Spleen (tissue), 13 donors: ENCODE measurements around the gene VPS36. TPM values are rescaled to one million over a fixed set of nuclear protein-coding genes. Genes with fewer than 3 reads are reported as not detected.
"Not testable (repeated sequence)": the region's sequence is repeated elsewhere in the genome, so short reads cannot be mapped to it uniquely, and the experiment has no call there.

Experiments
- DNase-seq: peaks from one replicate; pipeline ENCODE4 v3.0.0-alpha.2; 2020
- H3K27ac ChIP-seq, 8 donors: fragments of 200-600 bp; sonication (generic) in 7 of 8; 1 replicate in 4 of 8; 2 replicates in 4 of 8; pipeline versions ENCODE4 v1.5.0 to v1.8.0; 2016 to 2021; ENCODE audit warnings: inconsistent platforms in 4 of 8, mild to moderate bottlenecking in 4 of 8, moderate library complexity in 1 of 8
- H3K27me3 ChIP-seq, 7 donors: fragments of 200-600 bp; sonication (generic) in 6 of 7; replicated peaks in 1 of 7; 1 replicate in 4 of 7; 2 replicates in 3 of 7; pipeline versions ENCODE4 v1.5.0 to v1.8.0; 2016 to 2021; ENCODE audit warnings: inconsistent platforms in 3 of 7, mild to moderate bottlenecking in 1 of 7
- H3K36me3 ChIP-seq, 6 donors: fragments of 200-600 bp; sonication (generic) in 5 of 6; 1 replicate in 4 of 6; 2 replicates in 2 of 6; pipeline versions ENCODE4 v1.5.0 to v1.8.0; 2016 to 2021; ENCODE audit warnings: inconsistent platforms in 2 of 6
- H3K4me1 ChIP-seq, 6 donors: fragments of 200-600 bp; sonication (generic) in 5 of 6; 1 replicate in 3 of 6; 2 replicates in 3 of 6; pipeline versions ENCODE4 v1.5.0 to v1.8.0; 2016 to 2021; ENCODE audit warnings: inconsistent platforms in 3 of 6
- H3K4me3 ChIP-seq, 8 donors: fragments of 200-600 bp; sonication (generic) in 7 of 8; 1 replicate in 4 of 8; 2 replicates in 4 of 8; pipeline versions ENCODE4 v1.5.0 to v1.8.0; 2016 to 2021; ENCODE audit warnings: inconsistent platforms in 4 of 8, mild to moderate bottlenecking in 4 of 8, moderate library complexity in 2 of 8
- H3K9me3 ChIP-seq, 8 donors: fragments of 200-600 bp; sonication (generic) in 7 of 8; 1 replicate in 4 of 8; 2 replicates in 4 of 8; pipeline versions ENCODE4 v1.5.0 to v1.8.0; 2016 to 2021; ENCODE audit warnings: inconsistent platforms in 4 of 8
- POLR2A ChIP-seq, 3 donors: fragments of 450-650 bp; IDR thresholded peaks; one replicate each; pipeline ENCODE4 v1.5.1; 2017; ENCODE audit warnings: antibody characterized with exemption in 3 of 3, mild to moderate bottlenecking in 1 of 3
- POLR2AphosphoS5 ChIP-seq, 3 donors: sonication (generic); formaldehyde crosslinking; IDR thresholded peaks; one replicate each; pipeline ENCODE4 v1.5.1; 2017; ENCODE audit warnings: antibody characterized with exemption in 3 of 3
- WGBS, 5 donors: extraction: QIAGEN DNeasy Blood & Tissue Kit in 3 of 5; methylation state at CpG; one replicate each; pipeline versions ENCODE4 v1.1.5 to v1.1.7; 2013 to 2018; 5-methylcytosine and 5-hydroxymethylcytosine counted together
- intact Hi-C: fragments of 100-400 bp; cut with DNase I; formaldehyde crosslinking; loops from one replicate; pipeline ENCODE4 v1.15.0; 2023; ENCODE audit warnings: low total_unique reads
- long read RNA-seq, 2 donors: transcript quantifications; one replicate each; lab custom pipeline, GENCODE V29; 2026
- polyA plus RNA-seq, 3 donors: library from polyadenylated mRNA; stranded (reverse); fragments of 200-250 nt; gene quantifications; one replicate each; pipeline ENCODE4 v1.2.1, GENCODE V29; 2013
- total RNA-seq, 7 donors: library from RNA; depleted of rRNA in 3 of 7; stranded (reverse); fragments of >200 nt in 3 of 7; fragmentation: NEBNext Ultra II Directional in 4 of 7; extraction: Animal tissue kit (Norgen Biotek cat#: 25700) in 4 of 7; gene quantifications; one replicate each; pipeline versions ENCODE4 v1.1.0 to v1.2.1, GENCODE V29; 2016 to 2021
- TF ChIP-seq, protein P1 (sequence below), 11 experiments: fragments of 200-600 bp in 7 of 11; fragments of 450-650 bp in 4 of 11; sonication (generic) in 4 of 11; IDR thresholded peaks in 8 of 11; conservative IDR thresholded peaks in 3 of 11; 1 replicate in 7 of 11; 2 replicates in 4 of 11; pipeline versions ENCODE4 v1.4.0 to v1.8.0; 2016 to 2021; ENCODE audit warnings: antibody characterized with exemption in 11 of 11, inconsistent platforms in 4 of 11, mild to moderate bottlenecking in 1 of 11
- donor health status: healthy with polysubstance abuse.
- donor health status: DM: no; HTN: no; CAD: no; lungs with moderate emphysema.
- donor health status: DM: no; HTN: no; CAD: no.
- donor health status: Bipolar disorder and iron deficiency.
- donor health status: healthy.
- donor health status: DM: no; HTN: no; CAD: no.
- donor health status: DM: yes; HTN: yes; CAD: no.

VPS36 gene, protein sequence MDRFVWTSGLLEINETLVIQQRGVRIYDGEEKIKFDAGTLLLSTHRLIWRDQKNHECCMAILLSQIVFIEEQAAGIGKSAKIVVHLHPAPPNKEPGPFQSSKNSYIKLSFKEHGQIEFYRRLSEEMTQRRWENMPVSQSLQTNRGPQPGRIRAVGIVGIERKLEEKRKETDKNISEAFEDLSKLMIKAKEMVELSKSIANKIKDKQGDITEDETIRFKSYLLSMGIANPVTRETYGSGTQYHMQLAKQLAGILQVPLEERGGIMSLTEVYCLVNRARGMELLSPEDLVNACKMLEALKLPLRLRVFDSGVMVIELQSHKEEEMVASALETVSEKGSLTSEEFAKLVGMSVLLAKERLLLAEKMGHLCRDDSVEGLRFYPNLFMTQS
- 10 to 100 TPM; 42.5 to 98.9 (median 64.0) TPM for total RNA-seq
- 10 to 100 TPM; 18.3 to 24.5 (median 19.2) TPM for polyA plus RNA-seq
- long read RNA-seq, donor 1, full-length matches to known transcripts: 13 of 26 reads
- long read RNA-seq, donor 1, partial matches to known transcripts: 13 of 26 reads
- long read RNA-seq, donor 1, other reads (novel, unspliced or antisense): 0 of 26 reads
- long read RNA-seq, donor 2, full-length matches to known transcripts: 8 of 16 reads
- long read RNA-seq, donor 2, partial matches to known transcripts: 8 of 16 reads
- long read RNA-seq, donor 2, other reads (novel, unspliced or antisense): 0 of 16 reads

DNA sequence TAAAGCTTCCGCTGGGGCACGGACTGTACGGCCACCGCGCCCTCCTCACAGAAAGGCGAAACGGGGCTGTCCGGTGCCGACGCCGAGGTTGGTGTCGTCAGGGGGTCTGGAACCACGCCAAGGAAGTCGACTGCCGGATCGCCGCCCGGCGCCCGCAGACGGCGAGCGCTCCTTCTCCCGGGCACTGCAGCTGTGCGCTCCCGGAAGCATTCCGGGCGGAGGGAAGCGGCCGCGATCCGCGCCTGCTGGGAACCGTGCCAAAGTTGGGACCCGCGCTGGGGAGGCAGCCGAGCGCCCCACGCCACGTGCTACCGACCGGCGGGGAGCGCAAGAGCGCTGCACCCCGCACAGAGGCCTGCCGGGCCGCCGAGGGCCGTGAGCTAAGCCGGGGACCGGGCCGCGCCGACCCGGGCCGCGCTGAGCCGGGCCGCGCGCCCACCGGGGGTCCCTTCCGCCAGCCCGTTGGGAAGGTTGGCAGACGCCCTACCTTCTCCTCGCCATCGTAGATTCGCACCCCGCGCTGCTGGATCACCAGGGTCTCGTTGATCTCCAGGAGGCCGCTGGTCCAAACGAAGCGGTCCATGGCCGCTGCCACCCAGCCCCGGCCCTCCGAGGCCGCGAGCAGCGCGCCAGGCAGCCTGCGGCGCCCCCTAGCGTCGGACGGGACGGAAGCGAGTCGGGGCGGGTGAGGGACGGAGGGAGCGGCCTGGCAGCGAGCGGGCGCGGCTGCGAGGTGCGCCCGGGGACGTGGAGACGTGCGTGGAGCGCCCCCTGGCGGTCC, at the start of gene VPS36:
Gene VPS36, minus strand, starts transcription at position 623 of the 781 bp plus-strand sequence. Its CDS starts 40 bp downstream, at position 583.
- TF ChIP-seq POLR2AphosphoS5 (IDR thresholded peaks at IDR 0.05): peak; percentile 96 to 97 (median 96)
- TF ChIP-seq POLR2A (IDR thresholded peaks at IDR 0.05): peak in 2 of 3 donors; percentile 54 to 55
- TF ChIP-seq, protein P1, sequence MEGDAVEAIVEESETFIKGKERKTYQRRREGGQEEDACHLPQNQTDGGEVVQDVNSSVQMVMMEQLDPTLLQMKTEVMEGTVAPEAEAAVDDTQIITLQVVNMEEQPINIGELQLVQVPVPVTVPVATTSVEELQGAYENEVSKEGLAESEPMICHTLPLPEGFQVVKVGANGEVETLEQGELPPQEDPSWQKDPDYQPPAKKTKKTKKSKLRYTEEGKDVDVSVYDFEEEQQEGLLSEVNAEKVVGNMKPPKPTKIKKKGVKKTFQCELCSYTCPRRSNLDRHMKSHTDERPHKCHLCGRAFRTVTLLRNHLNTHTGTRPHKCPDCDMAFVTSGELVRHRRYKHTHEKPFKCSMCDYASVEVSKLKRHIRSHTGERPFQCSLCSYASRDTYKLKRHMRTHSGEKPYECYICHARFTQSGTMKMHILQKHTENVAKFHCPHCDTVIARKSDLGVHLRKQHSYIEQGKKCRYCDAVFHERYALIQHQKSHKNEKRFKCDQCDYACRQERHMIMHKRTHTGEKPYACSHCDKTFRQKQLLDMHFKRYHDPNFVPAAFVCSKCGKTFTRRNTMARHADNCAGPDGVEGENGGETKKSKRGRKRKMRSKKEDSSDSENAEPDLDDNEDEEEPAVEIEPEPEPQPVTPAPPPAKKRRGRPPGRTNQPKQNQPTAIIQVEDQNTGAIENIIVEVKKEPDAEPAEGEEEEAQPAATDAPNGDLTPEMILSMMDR (IDR thresholded peaks at IDR 0.05 in 8 of 11, conservative IDR thresholded peaks at IDR 0.05 in 3 of 11): peak; percentile 97 to 100 (median 100)
- H3K27me3 ChIP-seq: no peaks in the 10 kb centered on the region
- H3K27ac ChIP-seq: peak within 1 kb of the TSS; percentile 90 to 99 (median 98)
- peak; percentile 100 for DNase-seq
- peak within 1 kb of the TSS; percentile 70 to 80 (median 77) for H3K4me3 ChIP-seq
- H3K9me3 ChIP-seq: no peaks in the 10 kb centered on the region
- peaks cover 0 to 14% (median under 1%) of the 10 kb centered on the region in 6 donors for H3K36me3 ChIP-seq
- intact Hi-C loops: loop anchor here (10.0 kb wide), 3 partner anchors 105 to 435 kb away; partner anchors contain the start of genes ALG11 and ATP7B
- peaks cover 17 to 66% (median 43%) of the 10 kb centered on the region in 6 donors for H3K4me1 ChIP-seq
- WGBS, 5 donors: 0% methylated on average over 47 to 105 of the region's 105 CpGs

DNA sequence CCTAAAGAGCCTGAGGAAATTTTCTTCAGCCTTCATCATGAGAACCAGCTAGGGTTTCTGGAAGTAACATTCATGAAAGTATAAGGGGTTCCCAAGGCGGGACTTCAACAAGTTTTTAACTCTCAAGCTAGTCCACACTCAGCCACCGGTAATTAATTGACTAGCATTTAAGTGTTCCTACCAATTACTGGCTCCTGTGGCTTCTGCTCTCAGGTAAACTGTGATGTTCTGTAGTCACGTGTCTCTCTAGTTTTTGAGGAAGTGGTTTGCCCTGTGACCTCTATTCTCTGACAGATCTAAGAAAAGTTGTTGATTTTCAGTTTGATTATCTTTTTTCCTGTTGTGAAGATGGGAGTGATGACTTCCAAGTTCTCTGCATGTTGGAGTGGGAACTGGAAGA, 47.5 kb upstream of the VPS36 start:
- H3K4me1 ChIP-seq, H3K27ac ChIP-seq, DNase-seq, intact Hi-C loops, H3K36me3 ChIP-seq, H3K4me3 ChIP-seq, H3K27me3 ChIP-seq: not testable (repeated sequence)
- WGBS, 5 donors: 50 to 89% (median 70%) methylated on average over 2 to 3 of the region's 3 CpGs
- H3K9me3 ChIP-seq: peaks cover 0 to 11% (median 11%) of the 10 kb centered on the region in 8 donors

DNA sequence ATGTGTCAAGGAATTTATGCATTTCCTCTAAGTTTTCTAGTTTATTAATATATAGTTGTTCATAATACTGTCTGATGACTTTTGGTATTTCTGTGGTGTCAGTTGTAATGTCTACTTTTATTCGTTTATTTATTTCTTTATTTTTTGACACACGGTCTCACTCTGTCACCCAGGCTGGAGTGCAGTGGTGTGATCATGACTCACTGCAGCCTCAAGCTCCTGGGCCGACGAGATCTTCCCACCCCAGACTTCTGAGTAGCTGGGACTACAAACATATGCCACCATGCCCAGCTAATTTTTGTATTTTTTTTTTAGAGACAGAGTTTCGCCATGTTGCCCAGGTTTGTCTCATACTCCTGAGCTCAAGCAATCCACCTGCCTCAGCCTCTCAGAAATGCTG, 43.8 kb upstream of the VPS36 start:
- DNase-seq, H3K36me3 ChIP-seq, H3K9me3 ChIP-seq, H3K4me1 ChIP-seq, H3K4me3 ChIP-seq, H3K27ac ChIP-seq, intact Hi-C loops, H3K27me3 ChIP-seq: not testable (repeated sequence)
- 72 to 96% (median 76%) methylated on average over 5 of the region's 5 CpGs for WGBS, 5 donors

DNA sequence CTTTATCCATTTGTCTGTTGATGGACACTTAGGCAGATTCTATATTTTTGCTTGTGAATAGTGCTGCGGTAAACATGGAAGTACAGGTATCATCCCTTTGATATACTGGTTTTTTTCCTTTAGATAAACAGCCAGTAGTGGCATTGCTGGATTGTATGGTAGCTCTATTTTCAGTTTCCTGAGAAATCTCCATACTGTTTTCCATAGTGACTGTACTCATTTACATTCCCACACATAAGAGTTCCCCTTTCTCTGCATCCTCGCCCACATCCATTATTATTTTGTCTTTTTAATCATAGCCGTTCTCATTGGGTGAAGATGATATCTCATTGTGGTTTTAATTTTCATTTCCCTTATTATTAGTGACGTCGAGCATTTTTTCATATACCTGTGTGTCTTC, 40.6 kb upstream of the VPS36 start:
- WGBS, 5 donors: 64 to 94% (median 69%) methylated on average over 1 to 5 of the region's 5 CpGs
- H3K27ac ChIP-seq, H3K9me3 ChIP-seq, H3K4me3 ChIP-seq, intact Hi-C loops, DNase-seq, H3K27me3 ChIP-seq, H3K4me1 ChIP-seq, H3K36me3 ChIP-seq: not testable (repeated sequence)

DNA sequence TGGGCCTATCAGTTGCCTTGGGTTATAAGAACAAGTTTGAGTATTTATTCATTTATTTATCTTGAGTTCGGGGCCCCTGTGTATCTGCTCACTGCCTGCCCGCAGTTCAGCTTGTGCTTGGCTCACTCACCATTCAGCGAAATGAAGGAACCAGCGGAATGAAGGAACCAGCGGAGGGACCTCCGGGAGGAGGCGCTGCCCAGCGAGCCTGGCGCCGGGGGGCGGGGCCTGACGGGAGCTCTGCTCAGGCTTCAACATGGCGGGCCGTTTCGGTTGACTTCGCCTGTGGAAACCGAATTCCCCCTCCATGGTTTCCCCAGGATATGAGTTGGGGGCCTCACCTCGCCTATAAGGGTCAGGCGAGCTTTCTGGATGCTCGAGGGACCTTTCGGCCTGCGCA, 38.3 kb upstream of the VPS36 start:
- H3K27me3 ChIP-seq, DNase-seq, H3K36me3 ChIP-seq, intact Hi-C loops, H3K4me1 ChIP-seq, H3K9me3 ChIP-seq, H3K27ac ChIP-seq, H3K4me3 ChIP-seq: not testable (repeated sequence)
- WGBS, 5 donors: no CpG with 5 or more reads among the region's 22 CpGs

DNA sequence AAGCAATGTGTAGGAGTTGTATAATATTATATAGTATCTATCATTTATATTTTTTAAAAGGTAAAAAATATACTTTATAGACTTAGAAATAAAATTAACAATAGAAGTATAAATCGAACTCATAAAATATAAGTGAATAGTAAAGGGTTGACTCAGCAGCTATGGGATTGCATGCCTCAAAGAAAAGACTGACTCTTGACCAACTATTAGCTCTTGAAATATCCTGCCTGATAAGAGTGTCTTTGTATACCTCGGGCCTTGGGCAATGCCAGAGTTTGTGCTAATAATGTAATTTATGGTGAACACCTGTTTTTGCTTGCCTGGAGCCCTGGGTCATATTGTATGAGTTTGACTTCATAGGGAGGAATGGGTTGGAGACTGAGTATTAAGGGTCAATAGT, 36.6 kb upstream of the VPS36 start:
- H3K27me3 ChIP-seq, H3K4me1 ChIP-seq, DNase-seq, H3K4me3 ChIP-seq, H3K27ac ChIP-seq, H3K36me3 ChIP-seq, intact Hi-C loops, H3K9me3 ChIP-seq: not testable (repeated sequence)
- 53 to 89% (median 75%) methylated on average over 1 to 2 of the region's 2 CpGs for WGBS, 5 donors

DNA sequence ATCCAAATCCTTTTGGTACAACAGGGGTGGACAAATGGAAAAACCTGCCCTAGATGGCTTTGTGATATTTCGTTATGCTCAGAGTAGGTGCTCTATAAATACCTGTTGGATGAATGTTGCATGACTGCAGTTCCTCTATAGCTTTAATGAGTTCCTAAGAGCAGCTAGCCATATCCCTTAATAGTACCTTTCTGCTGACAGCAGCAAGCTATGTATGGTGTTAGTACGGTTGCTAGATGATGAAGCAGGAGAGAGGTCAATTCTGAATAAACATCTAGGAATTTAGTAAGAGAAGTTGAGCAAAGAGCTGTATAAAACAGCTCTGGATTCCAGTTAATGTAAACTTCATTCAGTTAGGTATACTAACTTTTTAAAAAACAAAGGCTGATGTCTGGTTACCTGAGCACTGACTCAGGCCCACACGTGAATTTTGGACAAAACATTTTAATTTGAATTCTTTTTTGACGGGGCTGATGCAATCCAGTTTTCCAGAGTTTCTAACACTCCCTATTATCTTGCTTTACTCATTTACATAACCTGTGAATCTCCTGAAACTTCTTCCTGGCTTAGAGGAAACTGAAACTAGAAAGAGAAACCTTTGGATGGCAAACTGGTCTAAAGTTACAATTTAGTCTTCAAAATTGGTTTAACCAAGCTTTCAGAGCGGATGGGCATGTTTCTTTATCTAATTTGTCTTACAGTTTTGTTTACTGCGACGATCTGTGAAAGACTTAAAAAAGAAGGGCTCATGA, 30.4 kb upstream of the VPS36 start:
- H3K27me3 ChIP-seq, H3K4me1 ChIP-seq, DNase-seq, H3K9me3 ChIP-seq, H3K4me3 ChIP-seq, H3K27ac ChIP-seq, intact Hi-C loops: not testable (repeated sequence)
- 88 to 94% (median 91%) methylated on average over 5 to 6 of the region's 7 CpGs for WGBS, 5 donors
- H3K36me3 ChIP-seq: peaks cover 0 to 16% (median 0%) of the 10 kb centered on the region in 6 donors

DNA sequence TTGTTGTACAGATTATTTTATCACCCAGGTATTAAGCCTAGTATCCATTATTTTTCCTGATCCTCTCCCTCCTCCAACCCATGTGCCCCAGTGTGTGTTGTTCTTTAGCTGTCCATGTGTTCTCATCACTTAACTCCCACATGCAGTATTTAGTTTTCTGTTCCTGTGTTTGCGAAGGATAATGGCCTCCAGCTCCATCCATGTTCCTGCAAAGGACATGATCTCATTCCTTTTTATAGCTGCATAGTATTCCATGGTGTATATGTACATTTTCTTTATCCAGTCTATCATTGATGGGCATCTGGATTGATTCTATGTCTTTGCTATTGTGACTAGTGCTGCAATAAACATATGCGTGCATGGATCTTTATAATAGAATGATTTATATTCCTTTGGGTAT, 18.1 kb upstream of the VPS36 start:
- DNase-seq, H3K4me1 ChIP-seq, H3K4me3 ChIP-seq, intact Hi-C loops, H3K9me3 ChIP-seq, H3K27ac ChIP-seq, H3K27me3 ChIP-seq: not testable (repeated sequence)
- 98 to 100% (median 98%) methylated on average over 2 of the region's 2 CpGs for WGBS, 5 donors
- H3K36me3 ChIP-seq: peaks cover 0 to 100% (median 42%) of the 10 kb centered on the region in 6 donors
